A673 (cell line): ENCODE measurements around the gene FKBP3. TPM values are rescaled to one million over a fixed set of nuclear protein-coding genes. Genes with fewer than 3 reads are reported as not detected.

Experiments used
- BruUV-seq: library from RNA; stranded (reverse); fragments of 400-500 nt; replicated peaks from 2 replicates; lab custom pipeline; 2021; lab: Mats Ljungman, UMichigan
- CTCF ChIA-PET: fragments of 300-600 bp; sonication (Branson Sonifier 250); formaldehyde crosslinking; loops from one replicate; lab custom pipeline; 2022; ENCODE audit warnings: antibody characterized with exemption; lab: Charles Lee
- POLR2A ChIA-PET: fragments of 300-600 bp; sonication (Branson Sonifier 250); formaldehyde crosslinking; loops from one replicate; lab custom pipeline; 2022; ENCODE audit warnings: antibody characterized with exemption; ENCODE audit not compliant: low non-redundant PET; lab: Charles Lee
- DNase-seq: peaks from one replicate; pipeline ENCODE4 v3.0.0-alpha.2; 2015; ENCODE audit warnings: low spot score
- H3K27ac ChIP-seq: fragments of 200-600 bp; sonication (generic); 2 replicates; pipeline ENCODE4 v1.5.1; 2016; ENCODE audit warnings: mixed run types, low read depth, mild to moderate bottlenecking, mixed read lengths, antibody characterized with exemption, low read length; ENCODE audit not compliant: poor library complexity, severe bottlenecking
- H3K27me3 ChIP-seq: fragments of 200-600 bp; sonication (generic); replicated peaks from 2 replicates; pipeline ENCODE4 v1.6.1; 2017; ENCODE audit warnings: mixed run types, low read depth, mild to moderate bottlenecking, mixed read lengths, antibody characterized with exemption, low read length; ENCODE audit not compliant: insufficient read depth, poor library complexity
- H3K36me3 ChIP-seq: fragments of 200-600 bp; sonication (generic); 2 replicates; pipeline ENCODE4 v1.6.1; 2016; ENCODE audit warnings: mixed run types, mild to moderate bottlenecking, mixed read lengths, antibody characterized with exemption, low read length; ENCODE audit not compliant: insufficient read depth, poor library complexity, severe bottlenecking
- H3K4me1 ChIP-seq: fragments of 200-600 bp; sonication (generic); 2 replicates; pipeline ENCODE4 v1.6.1; 2017; ENCODE audit warnings: mixed run types, mild to moderate bottlenecking, mixed read lengths, antibody characterized with exemption, low read length; ENCODE audit not compliant: insufficient read depth, poor library complexity, severe bottlenecking
- H3K4me3 ChIP-seq: fragments of 200-600 bp; sonication (generic); 2 replicates; pipeline ENCODE4 v1.5.1; 2016; ENCODE audit warnings: low read depth, mixed run types, mild to moderate bottlenecking, mixed read lengths, low read length; ENCODE audit not compliant: poor library complexity, severe bottlenecking
- H3K9me3 ChIP-seq: fragments of 200-600 bp; sonication (generic); 2 replicates; pipeline ENCODE4 v1.6.1; 2016; ENCODE audit warnings: mixed run types, low read depth, mild to moderate bottlenecking, mixed read lengths, antibody characterized with exemption, low read length; ENCODE audit not compliant: poor library complexity, severe bottlenecking
- EZH2 ChIP-seq: fragments of 200-600 bp; sonication (generic); IDR thresholded peaks from 2 replicates; pipeline ENCODE4 v1.6.1; 2017; ENCODE audit warnings: borderline replicate concordance, low read depth, mild to moderate bottlenecking, mixed read lengths, antibody characterized with exemption, low read length; ENCODE audit not compliant: poor library complexity, severe bottlenecking
- intact Hi-C: fragments of 100-400 bp; cut with micrococcal nuclease; formaldehyde crosslinking; loops from one replicate; pipeline ENCODE4 v1.10.0; 2022; ENCODE audit not compliant: unreplicated experiment
- total RNA-seq: library from RNA; stranded (reverse); gene quantifications from 2 replicates; pipeline ENCODE4 v1.2.3, GENCODE V29; 2021
- TF ChIP-seq, protein P1 (sequence below): fragments of 300-800, 200-600 bp; sonication (generic); conservative IDR thresholded peaks from 2 replicates; pipeline ENCODE4 v1.5.1; 2017; ENCODE audit warnings: low read depth, mild to moderate bottlenecking, antibody characterized with exemption, low read length, moderate library complexity, mixed read lengths

The FKBP3 gene
- total RNA-seq, 1 experiment from 2014 or later: 162 TPM

DNA sequence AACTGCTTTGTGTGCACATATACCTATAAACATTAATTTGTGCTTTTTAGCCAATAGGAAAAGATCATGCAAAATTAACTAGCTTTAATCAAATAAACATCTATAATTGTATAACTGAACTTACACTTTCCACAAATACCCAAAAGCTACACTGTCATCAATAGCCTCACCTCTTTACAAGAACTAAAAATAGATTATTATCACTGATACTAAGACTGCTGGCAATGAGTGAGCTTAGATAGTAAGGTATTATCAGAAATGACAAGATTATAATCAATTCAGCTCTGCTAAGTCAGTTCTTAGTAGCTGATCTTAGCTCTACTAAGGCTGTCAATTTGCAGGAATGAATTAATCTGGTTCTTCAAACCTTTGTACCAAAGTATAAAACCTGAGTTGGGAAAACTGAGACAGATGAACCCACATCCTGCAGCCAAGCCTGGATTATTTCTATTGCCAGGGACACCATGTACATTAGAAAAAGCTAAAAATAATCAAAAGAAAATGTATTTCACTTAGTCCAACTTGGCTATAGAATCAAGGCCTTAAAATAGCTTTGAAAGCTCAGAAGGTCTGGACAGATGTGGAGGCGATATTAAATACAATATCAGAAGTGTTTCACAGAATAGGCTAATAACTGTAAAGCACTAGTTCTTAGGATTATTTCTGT is 5.2 kb downstream of the FKBP3 start:
- CTCF ChIA-PET: interaction anchor here (0.6 kb wide), 1 partner anchor 167 kb away, joined by 3 read pairs; the partner anchor contains the start of genes KLHL28 and TOGARAM1
- POLR2A ChIA-PET: no interaction called here
- Histone ChIP-seq H3K27ac (no peak overlapping the region), H3K9me3 (no peaks in the 10 kb centered on the region), H3K4me3 (no peak overlapping the region), H3K4me1 (peaks cover 5% of the 10 kb centered on the region), H3K36me3 (peaks cover 26% of the 10 kb centered on the region), H3K27me3 (no peaks in the 10 kb centered on the region)
- intact Hi-C loops: no loop called here
- no peak for DNase-seq
- BruUV-seq: no TSS peak
- no peak for TF ChIP-seq EZH2
- TF ChIP-seq, protein P1, sequence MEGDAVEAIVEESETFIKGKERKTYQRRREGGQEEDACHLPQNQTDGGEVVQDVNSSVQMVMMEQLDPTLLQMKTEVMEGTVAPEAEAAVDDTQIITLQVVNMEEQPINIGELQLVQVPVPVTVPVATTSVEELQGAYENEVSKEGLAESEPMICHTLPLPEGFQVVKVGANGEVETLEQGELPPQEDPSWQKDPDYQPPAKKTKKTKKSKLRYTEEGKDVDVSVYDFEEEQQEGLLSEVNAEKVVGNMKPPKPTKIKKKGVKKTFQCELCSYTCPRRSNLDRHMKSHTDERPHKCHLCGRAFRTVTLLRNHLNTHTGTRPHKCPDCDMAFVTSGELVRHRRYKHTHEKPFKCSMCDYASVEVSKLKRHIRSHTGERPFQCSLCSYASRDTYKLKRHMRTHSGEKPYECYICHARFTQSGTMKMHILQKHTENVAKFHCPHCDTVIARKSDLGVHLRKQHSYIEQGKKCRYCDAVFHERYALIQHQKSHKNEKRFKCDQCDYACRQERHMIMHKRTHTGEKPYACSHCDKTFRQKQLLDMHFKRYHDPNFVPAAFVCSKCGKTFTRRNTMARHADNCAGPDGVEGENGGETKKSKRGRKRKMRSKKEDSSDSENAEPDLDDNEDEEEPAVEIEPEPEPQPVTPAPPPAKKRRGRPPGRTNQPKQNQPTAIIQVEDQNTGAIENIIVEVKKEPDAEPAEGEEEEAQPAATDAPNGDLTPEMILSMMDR: no peak

DNA sequence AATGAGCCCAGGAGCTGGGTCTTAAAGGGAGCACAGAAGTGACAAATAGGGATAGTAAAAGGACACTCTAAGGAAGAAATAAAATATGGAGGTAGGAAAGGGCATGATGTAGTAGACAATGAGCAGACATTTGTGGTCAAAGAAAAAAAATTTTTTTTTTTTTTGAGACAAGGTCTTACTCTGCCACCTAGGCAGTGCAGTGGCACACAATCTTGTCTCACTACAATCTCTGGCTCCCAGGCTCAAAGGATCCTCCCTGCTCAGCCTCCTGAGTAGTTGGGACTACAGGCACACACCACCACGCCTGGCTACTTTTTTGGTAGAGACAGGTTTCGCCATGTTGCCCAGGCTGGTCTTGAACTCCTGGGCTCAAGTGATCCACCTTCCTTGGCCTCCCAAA is 8.5 kb downstream of the FKBP3 start:
- CTCF ChIA-PET: no interaction called here
- POLR2A ChIA-PET: no interaction called here
- no peak overlapping the region for H3K4me3 ChIP-seq
- no peak overlapping the region for H3K27ac ChIP-seq
- H3K36me3 ChIP-seq: peaks cover 56% of the 10 kb centered on the region
- H3K9me3 ChIP-seq: no peaks in the 10 kb centered on the region
- no peaks in the 10 kb centered on the region for H3K27me3 ChIP-seq
- BruUV-seq: no TSS peak
- TF ChIP-seq, protein P1: no peak
- no peak for TF ChIP-seq EZH2
- H3K4me1 ChIP-seq: no peaks in the 10 kb centered on the region
- DNase-seq: no peak
- intact Hi-C loops: no loop called here

DNA sequence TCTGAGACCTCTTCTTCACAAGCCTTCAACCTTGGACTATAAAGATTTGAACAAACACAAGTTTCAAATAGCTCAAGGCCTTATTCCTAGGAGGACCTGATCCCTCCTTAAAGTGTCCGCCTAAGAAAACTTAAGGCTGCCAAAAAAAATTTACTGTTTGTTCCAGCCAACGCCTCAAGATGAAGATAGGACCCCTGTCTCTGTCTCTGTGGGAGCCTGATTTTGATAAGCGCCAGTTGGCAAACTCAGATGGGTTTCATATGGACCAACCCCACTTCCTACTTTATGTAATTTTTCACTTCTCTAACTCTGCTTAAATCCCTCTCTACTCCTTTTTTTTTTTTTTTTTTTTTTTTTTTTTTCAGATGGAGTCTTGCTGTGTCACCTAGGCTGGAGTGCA is 11.0 kb downstream of the FKBP3 start:
- H3K27me3 ChIP-seq: no peaks in the 10 kb centered on the region

More for the DNA sequence above, 11.0 kb downstream of the FKBP3 start:
- BruUV-seq: no TSS peak
- POLR2A ChIA-PET: no interaction called here
- Histone ChIP-seq H3K27ac (no peak overlapping the region), H3K9me3 (no peaks in the 10 kb centered on the region), H3K4me3 (no peak overlapping the region), H3K36me3 (peaks cover 81% of the 10 kb centered on the region), H3K4me1 (no peaks in the 10 kb centered on the region)
- TF ChIP-seq, protein P1: no peak
- no peak for TF ChIP-seq EZH2
- no peak for DNase-seq
- CTCF ChIA-PET: interaction anchor here (0.6 kb wide), 1 partner anchor 14 kb away, joined by 4 read pairs; no protein-coding TSS in a partner anchor
- intact Hi-C loops: no loop called here
